Measurements from ENCODE around the gene THTPA.

Gene THTPA

GRCh38 chr14:23600806-23601205, 44.7 kb downstream of the THTPA start:
- no peak overlapping the region for H3K27ac ChIP-seq
- no peak for TF ChIP-seq CTCF (conservative IDR thresholded peaks at IDR 0.05)

GRCh38 chr14:23601424-23601823, 45.4 kb downstream of the THTPA start:
- TF ChIP-seq CTCF (conservative IDR thresholded peaks at IDR 0.05): no peak
- no peak overlapping the region for H3K27ac ChIP-seq

- H3K27ac ChIP-seq: no peak overlapping the region
- no peak for TF ChIP-seq CTCF (conservative IDR thresholded peaks at IDR 0.05)
Measured at GRCh38 chr14:23601845-23602180, 45.7 kb downstream of the THTPA start.

- H3K27ac ChIP-seq: no peak overlapping the region
- TF ChIP-seq CTCF (conservative IDR thresholded peaks at IDR 0.05): no peak
Measured at GRCh38 chr14:23602181-23603095, 46.4 kb downstream of the THTPA start.

- TF ChIP-seq CTCF (conservative IDR thresholded peaks at IDR 0.05): no peak
- no peak overlapping the region for H3K27ac ChIP-seq
Measured at GRCh38 chr14:23603103-23603502, 47.0 kb downstream of the THTPA start.

- no peak for TF ChIP-seq CTCF (conservative IDR thresholded peaks at IDR 0.05)
- no peak overlapping the region for H3K27ac ChIP-seq
Measured at GRCh38 chr14:23604148-23604547, 48.1 kb downstream of the THTPA start.

- no peak for TF ChIP-seq CTCF (conservative IDR thresholded peaks at IDR 0.05)
- no peak overlapping the region for H3K27ac ChIP-seq
Measured at GRCh38 chr14:23604675-23605170, 48.7 kb downstream of the THTPA start.

Measured in VCaP (cell line).